Forelimb muscle (tissue), 1 donor: Measurements from ENCODE around the gene PCK2. TPM values are rescaled to one million over a fixed set of nuclear protein-coding genes. Genes with fewer than 3 reads are reported as not detected.

Source experiments
- DNase-seq: peaks from one replicate; pipeline ENCODE4 v3.0.0-alpha.2; 2013; ENCODE audit warnings: low read depth
- polyA plus RNA-seq: library from polyadenylated mRNA; unstranded; fragments of 120-200 nt; gene quantifications from one replicate; pipeline ENCODE4 v1.2.1, GENCODE V29; 2013; ENCODE audit not compliant: insufficient read length

The PCK2 gene
- polyA plus RNA-seq, 1 donor: 3.6 TPM

- no peak for DNase-seq
Measured at GRCh38 chr14:24136684-24137528, 42.8 kb downstream of the PCK2 start.

GRCh38 chr14:24137529-24138395 is 43.7 kb downstream of the PCK2 start:
- no peak for DNase-seq

GRCh38 chr14:24138396-24139271 is 44.5 kb downstream of the PCK2 start:
- no peak for DNase-seq

GRCh38 chr14:24139272-24139934 is 45.3 kb downstream of the PCK2 start:
- DNase-seq: no peak

GRCh38 chr14:24141097-24141880 is 47.2 kb downstream of the PCK2 start, which contains the start of gene EMC9:
Gene EMC9, minus strand, starts transcription at chr14:24141591. Its CDS starts 287 bp downstream, at chr14:24141304.
- DNase-seq: peak; percentile 97

- DNase-seq: no peak
Measured at GRCh38 chr14:24143511-24143910, 49.4 kb downstream of the PCK2 start.

GRCh38 chr14:24144451-24144850 is 50.3 kb downstream of the PCK2 start:
- no peak for DNase-seq

GRCh38 chr14:24145219-24145618 is 51.1 kb downstream of the PCK2 start:
- no peak for DNase-seq

GRCh38 chr14:24145690-24146452 is 51.8 kb downstream of the PCK2 start:
- no peak for DNase-seq

GRCh38 chr14:24146453-24146977 is 52.4 kb downstream of the PCK2 start, which contains the start of gene PSME2:
Gene PSME2, minus strand, starts transcription at chr14:24146610. Its CDS starts 29 bp downstream, at chr14:24146581.
- DNase-seq: peak; percentile 74

- peak; percentile 97 for DNase-seq
Measured at GRCh38 chr14:24146978-24147760, 53.1 kb downstream of the PCK2 start, which contains the start of gene RNF31. Gene RNF31, plus strand, starts transcription at chr14:24147498. Its CDS starts 201 bp downstream, at chr14:24147699.

GRCh38 chr14:24147761-24148428 is 53.8 kb downstream of the PCK2 start:
- DNase-seq: no peak

- no peak for DNase-seq
Measured at GRCh38 chr14:24149302-24149969, 55.3 kb downstream of the PCK2 start.

- DNase-seq: no peak
Measured at GRCh38 chr14:24150061-24150460, 56.0 kb downstream of the PCK2 start.

GRCh38 chr14:24150567-24150966 is 56.5 kb downstream of the PCK2 start:
- no peak for DNase-seq

GRCh38 chr14:24150993-24151392 is 56.9 kb downstream of the PCK2 start:
- no peak for DNase-seq
